SIG-M5 treated with dmso at 0.1 percent for 504 hours (cell line): ENCODE data around the gene HOXB6.

Experiments used
- DNase-seq: peaks from one replicate; lab custom pipeline; 2025; ENCODE audit not compliant: unreplicated experiment; lab: John Stamatoyannopoulos, UW

HOXB6 gene

DNA sequence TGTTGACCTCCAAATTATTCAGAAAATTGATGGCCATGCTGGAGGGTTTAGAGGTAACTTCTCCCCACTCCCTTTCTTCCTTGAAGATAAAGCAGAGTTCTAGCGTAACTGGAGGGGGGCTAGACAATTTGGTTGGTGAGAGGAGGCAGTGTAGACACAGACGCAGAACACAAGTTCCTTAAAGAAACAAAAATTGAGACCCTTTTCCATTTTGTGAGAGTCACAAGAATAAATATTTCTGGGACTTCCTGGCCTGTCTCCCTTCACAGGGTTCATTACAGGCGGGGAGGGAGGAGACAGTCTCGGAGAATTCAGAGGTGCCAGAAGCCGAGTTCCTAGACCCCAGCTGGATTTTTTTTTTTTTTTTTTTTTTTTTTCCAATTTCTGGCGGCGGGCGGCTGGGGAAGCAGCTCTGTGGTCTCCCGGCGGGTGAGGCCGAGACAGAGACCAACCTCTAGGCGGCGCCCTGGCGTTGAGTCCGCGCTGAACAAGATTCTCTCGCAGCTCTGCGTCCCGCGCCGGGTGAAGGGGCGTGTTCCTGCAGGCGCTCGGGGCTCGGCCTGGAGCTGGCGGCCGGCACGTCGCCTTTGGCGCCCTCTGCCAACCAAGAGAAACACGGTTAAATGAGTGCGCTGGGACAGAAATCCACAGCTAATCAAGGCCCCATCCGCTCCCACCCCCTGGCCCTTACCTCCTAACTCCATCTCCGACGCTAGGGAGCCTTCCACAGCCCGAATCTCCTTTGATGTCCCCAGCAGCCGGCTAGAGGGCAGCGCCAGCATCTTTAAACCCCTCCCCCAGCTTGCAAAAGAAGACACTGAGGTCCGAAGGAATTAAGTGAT lies 31.6 kb upstream of the HOXB6 start:
- peak; percentile 72 for DNase-seq

DNA sequence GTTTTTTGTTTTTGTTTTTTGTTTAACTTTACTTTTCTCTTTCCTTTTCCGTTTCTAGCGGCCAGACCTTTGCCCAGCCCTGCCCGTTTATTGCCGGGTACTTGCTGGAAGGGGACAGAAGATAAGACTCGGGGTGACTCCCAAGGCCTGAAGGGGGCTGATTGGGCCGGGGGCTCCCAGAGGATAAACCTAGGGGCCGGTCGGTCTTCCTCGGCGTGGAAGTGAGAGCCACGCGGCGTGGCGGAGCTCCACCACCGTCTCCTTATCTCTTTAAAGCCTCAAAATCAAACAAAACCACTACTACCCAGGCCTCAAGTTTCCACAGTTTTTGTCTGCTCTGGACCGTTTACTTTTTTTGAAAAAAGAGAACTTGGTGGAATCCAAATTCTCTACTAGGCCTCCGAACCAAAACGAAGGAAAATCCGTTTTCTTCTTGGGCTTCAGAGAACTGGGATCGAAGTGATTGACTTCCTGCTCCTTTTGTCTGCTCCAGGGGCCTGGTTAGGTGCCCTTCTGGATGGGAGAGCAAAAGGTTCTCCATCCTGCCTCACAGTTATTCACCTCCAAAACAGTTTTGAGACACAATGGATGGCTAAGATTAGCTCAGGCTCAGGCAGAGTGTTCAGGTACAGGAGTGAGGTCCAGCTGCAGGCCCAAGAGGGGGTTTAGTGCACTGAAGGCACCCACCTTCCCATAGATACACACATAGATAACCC lies 29.9 kb upstream of the HOXB6 start:
- DNase-seq: no peak

DNA sequence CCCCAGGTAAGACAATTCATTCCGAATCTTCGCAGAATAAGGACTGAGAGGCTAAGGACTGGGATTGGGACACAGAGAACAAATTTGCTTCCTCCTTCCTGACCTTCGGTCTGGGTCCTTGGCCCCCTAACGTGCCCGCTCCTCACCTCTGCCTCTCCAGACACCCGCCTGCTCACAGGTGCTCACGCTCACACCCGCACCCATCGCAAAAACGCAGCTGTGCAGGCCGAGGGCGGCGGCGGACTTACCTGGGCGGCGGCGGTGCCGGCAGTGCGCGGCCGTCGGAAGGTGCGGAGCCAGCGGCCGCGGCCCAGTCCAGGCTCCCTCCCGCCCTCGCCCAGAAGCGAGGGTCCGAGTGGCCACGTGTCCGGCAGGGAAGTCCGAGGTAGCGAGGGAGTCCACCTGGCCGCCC lies 28.5 kb upstream of the HOXB6 start:
- DNase-seq: no peak

DNA sequence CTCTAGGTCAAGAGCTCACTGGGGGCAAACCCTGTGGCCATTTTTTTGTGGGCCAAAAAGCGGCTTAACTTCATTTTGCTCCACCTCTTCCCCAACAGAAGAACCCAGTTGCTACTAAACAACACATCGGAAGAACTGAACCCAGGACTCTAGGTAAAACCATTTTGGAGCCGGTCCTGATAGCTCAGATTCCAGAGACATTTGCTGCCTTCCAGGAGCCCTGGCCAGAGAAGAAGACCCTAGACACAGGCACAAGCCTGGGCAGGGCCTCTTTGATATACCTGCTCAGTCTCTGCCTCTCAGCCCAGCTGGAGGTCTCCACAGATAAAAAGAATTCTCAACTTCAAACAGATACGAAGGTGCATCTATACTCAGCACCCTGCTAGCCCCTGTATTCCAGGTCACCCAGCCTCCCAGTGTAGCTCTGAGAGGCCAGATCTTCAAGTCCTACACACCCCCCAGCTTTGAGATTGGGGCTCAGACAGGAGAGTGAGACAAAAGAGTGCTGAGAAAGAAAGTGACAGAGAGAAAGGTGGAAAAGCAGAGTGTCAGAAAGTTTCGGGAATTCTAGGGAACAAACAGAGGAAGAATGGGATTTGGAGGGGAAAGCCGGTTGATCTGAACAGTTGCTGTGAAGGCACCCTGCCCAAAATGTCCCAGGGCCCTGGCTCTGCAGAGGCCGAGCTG lies 27.9 kb upstream of the HOXB6 start:
- DNase-seq: no peak

DNA sequence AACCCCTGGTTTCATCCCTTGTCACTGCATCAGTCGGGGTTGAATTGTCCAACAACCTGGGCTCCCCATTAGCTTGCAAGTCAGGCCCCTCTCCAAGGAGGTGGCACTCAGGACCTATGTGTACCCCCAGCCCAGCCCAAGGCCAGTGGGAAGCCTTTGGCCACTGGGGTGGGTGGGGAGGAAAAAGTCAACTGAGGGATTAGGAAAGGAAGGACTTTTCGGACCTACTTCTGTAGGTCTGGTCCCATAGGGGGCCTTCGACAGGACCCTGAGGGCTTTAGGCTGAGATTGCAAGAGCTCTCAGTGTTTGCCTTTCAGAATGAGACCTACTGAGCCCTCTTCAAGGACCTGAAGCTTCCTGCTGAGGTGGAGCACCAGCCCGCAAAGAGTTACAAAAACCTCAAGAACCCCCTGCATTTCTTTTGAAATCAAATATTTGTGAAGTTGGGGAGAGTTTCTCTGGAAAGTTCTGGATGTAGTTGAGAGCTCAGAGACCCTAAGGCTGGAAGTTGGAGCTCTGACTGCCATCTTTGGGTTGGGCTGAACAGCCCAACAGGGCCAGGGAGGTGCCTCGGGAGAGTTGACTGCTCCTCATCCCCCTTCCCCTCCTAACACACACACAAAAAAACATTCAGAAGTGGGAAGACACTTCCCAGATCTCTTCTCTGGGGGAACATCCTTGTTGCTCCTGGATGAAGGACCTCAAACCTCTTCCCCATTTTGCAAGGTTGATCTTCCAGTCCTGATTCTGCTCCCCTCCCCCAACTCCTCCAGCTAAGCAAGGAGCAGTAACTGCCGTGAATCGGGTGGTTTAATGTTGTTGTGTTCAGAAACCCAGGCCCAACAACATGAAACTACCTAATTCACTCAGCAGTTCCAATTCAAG lies 27.1 kb upstream of the HOXB6 start:
- DNase-seq: no peak

DNA sequence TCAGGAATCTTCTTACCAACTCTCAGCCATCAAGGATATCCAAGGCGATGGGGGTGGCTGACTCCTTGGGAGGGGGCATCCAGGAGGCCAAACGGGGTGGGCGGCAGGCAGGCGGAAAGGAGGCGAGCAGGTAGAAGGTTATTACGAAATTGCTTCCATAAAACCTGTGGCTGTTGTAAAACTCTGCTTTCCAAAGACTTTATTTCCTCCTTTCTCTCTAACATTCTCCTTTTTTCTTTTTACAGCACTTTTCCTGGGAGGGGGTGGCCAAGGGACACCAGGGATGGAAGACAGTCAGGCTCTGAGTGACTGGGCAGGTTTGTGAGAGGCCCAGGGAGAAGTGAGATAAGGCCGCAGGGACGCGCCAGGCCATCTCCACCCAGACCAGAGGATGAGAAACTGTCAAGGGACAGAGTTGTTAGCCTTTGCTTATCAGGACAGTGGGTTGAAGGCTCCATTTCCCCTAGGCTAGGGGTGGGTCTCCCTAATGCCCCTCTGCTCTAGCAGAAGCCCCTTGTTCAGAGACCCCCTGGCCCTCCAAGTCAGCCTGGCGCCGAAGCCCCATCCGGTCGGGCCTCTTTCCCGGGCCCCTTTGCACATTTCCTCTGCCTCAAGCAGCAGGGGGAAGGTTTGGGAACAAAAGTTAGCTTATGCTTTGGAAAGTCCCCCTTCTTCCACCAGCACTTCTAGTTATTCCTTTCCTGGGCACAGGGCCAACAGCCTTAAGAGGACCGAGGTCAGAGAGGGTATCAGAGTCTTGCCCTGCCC lies 26.3 kb upstream of the HOXB6 start:
- no peak for DNase-seq

DNA sequence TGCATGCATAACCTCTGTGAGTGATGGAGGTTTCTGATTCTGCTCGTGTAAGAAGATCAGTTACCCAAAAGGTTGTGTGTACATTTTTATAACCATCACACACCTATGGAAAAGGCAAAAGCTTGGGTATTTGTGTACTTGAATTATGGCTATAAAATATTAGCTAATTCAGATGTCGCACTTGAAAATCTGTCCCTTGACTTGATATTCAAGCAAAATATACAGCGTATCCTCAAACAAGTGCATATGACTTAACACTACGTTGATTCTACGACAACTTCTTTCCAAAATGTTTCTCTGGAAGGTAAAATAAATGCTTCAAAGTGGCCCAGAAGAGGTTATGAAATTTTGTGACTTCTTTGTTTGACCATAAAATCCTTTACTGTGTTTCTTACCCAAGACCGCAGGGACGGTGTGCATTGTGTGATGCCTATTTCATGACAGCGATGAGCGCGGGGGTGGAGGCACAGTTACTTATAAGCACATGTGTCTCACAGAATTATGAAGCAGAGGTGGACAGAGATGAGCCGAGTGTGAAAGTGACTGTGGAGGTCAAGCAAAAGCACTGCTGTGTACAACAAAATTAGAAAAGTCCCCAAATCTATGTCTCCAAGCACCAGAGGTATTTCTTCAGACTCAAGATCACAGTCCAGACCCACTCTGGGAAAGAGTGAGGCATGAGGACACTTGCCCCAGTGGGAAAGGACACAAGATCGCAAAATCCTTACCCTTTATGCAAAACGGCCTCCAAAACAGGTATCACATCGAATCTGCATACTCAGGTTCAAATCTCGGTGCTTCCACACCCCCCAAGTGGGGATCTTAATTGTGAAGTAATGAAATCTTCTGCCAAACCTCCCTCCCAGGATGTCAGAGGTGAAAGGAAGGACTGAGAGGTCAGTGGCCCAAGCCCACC lies 25.5 kb upstream of the HOXB6 start:
- DNase-seq: no peak

DNA sequence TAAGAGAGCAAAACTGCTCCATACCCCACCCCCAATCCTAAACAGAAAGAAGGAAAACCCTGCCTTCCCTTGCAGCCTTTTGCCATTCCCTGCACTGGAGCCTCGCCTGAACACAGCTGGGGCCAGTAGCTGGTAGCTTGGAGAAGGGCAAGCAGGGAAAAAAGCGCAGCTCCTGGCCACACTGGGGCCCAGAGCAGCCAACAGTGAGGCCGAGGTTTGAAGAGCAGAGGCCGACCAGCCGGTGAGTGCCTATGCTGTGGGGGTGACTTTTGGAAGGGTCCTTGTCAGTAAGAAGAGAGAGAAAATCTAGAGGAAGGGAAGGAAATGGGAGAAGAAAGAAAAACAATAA lies 24.6 kb upstream of the HOXB6 start:
- DNase-seq: no peak

DNA sequence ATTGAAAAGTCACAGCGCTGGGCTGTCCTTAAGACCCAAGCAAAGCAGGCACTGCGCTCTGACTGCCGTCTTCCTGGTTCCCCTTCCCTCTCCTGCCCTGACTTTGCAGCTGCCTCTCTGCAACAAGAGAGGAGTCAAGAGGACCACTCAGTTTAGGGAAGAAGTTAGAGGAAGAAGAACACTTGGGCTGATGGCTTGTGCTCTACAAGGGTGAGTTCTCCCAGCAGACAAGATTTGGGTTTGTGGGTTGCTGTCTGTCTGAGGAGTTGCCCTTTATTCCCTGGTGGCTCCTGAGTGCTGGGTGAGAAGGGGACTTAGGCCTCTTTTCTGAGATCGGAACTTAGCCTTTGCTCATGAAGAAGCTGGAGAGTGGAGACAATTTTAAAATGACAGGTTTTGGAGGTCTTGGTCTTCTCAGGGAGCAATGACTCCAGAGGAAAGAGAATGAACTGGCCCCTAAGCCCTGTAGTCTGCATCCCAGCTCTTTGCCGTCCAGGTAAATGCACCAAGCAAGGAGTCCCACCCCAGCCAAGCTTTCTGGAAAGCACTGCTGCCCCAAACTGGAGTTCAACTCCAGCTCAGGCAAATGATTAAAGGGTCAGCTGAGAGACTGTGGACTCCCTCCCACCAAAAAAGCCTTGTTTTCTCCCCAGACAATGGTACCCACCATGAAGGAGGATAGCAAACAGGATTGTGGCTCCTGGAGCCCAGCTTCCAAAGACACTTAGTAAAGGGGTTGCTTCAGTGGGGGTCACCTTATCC lies 24.0 kb upstream of the HOXB6 start:
- DNase-seq: peak; percentile 65

DNA sequence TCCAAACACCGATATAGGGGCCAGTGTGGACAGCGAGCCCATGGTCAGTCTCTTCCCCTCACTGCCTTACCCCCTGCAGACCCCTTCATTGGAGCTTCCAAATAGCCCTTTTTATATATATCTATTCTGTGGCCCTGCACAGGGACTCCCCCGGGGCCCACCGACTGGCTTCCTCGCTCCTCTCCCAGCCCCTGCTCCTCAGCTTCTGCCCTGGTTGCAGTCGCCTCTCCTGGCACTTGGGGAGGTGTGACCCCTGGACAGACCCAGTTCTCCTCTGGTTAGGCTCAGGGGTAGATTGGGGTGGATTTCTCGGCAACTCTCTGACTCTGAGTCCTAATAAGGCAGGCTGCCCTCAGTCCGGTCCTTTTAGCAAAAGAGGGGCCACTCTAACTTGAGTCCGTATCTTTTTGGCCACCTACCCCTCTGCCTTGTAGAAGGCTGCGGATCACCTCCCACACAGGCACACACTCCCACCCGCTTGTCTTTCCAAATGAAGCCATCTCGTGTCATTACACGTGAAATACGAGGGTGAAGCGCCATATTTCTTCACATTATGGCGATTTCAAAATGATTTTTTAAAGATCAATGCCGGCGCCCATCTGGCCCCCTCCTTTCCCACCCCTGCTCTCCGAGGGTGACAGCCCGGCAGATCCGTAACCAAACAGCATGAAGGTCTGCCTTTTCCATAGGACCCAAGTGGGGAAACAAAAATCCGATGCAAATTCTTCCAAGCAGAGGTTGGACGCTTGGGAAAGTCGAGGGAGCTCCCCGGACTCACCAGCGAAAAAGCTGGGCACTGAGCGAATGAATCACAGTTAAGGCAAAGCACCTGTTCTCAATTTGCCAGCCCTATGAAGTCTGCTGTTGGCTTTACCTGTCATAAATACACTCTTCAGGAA lies 23.1 kb upstream of the HOXB6 start:
- no peak for DNase-seq

DNA sequence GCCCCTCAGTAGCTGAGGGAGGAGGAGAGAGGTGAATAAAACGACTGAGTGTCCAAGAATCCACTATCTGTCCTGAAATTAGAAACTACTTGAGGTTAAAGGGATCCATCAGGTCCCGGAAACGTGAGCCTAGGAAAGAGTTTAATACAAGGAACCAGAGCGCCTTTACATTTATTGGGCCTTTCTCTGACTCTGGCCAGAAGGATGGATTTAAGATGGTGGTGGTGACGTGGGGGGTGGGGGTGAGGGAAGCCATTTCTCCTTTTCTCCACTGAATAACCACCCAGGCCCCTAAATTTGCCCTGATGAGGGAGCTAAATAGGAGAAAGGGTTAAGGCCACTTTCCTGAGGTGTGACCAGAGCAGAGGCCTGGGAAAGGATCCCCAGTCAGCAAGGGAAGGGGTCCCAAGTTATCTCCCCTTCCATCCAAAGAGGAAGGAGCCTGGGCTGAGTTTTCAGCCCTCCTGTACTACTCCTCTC lies 22.4 kb upstream of the HOXB6 start:
- no peak for DNase-seq

DNA sequence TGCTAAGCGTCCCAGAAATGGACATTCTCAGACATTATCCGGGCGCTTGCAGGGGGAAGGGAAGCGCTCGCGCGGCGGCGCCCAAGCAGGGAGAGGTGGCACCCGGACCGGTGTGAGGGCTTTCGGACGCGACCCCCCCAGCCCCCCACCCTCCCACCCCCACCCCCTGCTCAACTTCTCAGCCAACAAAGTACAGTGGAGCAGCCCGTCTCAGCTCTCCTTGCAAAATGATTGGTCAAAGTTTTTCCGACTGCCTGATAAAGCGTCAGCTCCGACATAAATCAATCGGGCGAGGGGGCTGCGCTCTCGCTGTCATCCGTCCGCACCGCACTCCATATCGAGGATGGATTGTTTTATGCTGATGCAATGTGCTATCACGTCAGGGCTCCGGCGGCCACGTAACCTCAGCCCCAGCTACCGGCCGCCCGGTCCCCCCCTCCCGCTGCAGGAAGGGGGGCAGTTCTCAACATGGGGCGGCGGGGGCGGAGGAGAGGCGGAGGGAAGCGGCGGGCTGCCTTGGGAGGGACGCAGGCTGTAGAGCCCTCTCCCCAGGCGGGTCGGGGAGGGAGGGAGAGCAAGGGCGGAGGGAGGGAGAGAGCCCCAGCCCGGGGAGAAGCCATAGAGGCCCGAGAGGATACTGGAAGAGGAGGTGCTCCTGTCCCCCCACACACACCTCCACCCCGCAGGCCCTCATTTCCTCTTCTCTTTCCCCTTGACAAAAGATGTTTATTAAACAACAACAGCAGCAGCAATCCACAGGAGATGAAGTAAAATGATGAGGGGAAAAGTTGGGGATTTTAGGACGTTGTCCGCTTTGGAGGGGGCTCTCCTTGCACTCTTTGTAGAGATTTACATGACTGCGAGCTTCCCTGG lies 21.7 kb upstream of the HOXB6 start, which contains the start of gene HOXB9:
Gene HOXB9 (minus strand): TSS at position 114 of the 873 bp plus-strand sequence. CDS start 89 bp downstream, at position 25.
- DNase-seq: no peak

DNA sequence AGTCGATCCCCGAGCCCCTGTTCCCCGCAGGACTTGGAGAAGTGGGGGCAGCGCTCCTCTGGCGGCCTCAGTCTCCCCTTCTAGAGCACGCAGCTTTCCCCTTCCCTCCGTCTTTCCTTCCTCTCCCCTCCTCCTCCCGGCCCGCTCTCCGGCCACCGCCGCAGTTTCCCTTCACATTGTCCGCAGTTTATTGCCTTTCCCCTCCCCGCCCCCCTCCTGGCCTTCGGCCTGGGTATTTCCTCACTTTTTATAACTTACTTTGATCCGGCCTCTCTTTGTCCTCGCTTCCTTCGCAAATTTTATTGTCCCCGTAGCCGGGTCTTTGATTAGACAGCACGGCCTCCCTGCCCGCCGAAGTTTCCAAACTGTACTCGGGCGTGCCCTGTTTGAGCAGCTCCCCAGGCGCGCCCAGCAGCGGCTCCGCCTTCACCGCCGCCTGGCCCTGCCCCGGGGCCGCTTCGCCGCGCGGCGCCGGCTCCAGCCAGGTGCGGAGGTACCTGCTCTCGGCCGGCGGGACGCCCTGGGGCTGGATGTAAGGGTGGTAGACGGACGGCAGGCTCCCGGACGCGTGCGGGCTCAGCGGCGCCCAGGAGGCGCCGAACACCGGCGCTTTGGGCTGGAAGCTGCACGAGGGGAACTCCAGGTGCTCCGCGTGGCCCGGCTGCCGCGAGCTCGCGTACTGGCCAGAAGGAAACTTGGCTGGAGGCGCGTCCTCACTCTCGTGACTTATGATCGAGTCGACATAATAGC lies 20.9 kb upstream of the HOXB6 start:
- DNase-seq: no peak

DNA sequence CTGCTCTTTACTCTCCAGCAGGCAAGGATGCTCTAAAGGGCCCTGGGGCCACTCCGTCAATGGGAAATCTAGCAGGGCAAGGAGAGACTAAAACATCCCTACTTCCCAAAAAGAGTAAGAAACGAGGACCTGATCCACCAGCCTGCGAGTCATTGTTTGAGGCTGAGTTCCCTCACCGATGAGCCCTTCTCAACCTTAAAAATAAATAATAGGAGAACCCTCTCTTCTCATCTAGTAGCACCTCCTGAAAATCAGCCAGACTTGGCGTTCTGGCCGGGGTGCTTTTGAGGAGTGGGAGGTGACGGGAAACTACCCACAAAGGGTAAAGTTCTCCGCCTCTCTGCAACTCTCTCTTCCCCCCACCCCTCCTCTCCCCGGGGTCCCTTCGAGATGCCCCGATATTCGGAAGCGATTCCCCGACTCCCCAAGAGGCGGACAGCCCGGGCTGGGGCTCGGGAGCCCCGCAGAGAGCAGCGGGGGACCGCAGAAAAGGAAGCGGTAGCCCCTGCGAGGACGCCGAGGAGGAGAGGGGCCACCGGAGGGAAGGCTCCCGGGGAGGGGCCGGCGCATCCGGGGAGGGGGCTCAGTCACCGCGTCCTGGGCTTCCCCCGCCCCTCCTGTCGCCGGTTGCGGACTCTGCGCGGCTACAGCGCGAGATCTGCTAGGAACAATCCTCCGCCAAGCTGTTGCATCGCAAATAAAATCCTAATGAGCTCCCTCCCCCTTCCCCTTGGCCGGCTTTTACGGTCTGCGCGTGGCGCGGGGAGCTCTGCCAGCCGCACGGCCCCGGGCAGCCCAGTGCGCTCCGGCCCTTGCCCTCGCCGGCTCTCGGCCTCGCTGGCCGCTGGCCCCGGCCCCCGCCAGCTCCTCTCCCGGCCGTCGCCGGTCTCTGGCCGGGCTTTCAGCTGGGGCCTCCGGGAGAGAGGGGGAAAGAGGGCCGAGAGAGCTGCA lies 20.0 kb upstream of the HOXB6 start:
- no peak for DNase-seq
